T-helper 2 cell treated with Interferon-gamma antibody and Interleukin-4, amounts not matched to agents 5 μg/mL and 100 μg/mL, for 36 hours (primary cell): ENCODE data around the gene PBX1.
"Not testable (repeated sequence)": the region's sequence is repeated elsewhere in the genome, so short reads cannot be mapped to it uniquely, and the experiment has no call there.

Experiments used
- DNase-seq: peaks from one replicate; pipeline ENCODE4 v3.0.0; 2021; ENCODE audit warnings: low spot score
- H3K27ac Mint-ChIP-seq: one replicate; pipeline ENCODE4 v1.8.0; 2021; ENCODE audit warnings: mild to moderate bottlenecking, mixed read lengths
- H3K27me3 Mint-ChIP-seq: one replicate; pipeline ENCODE4 v1.8.0; 2021; ENCODE audit warnings: low read depth, mixed read lengths
- H3K36me3 Mint-ChIP-seq: one replicate; pipeline ENCODE4 v1.8.0; 2021; ENCODE audit warnings: low read depth, mixed read lengths
- H3K4me1 Mint-ChIP-seq: one replicate; pipeline ENCODE4 v1.8.0; 2021; ENCODE audit warnings: low read depth, mixed read lengths
- H3K4me3 Mint-ChIP-seq: one replicate; pipeline ENCODE4 v1.8.0; 2022; ENCODE audit warnings: mild to moderate bottlenecking, moderate library complexity, mixed read lengths
- H3K9me3 Mint-ChIP-seq: one replicate; pipeline ENCODE4 v1.8.0; 2021; ENCODE audit warnings: mixed read lengths

The PBX1 gene

DNA sequence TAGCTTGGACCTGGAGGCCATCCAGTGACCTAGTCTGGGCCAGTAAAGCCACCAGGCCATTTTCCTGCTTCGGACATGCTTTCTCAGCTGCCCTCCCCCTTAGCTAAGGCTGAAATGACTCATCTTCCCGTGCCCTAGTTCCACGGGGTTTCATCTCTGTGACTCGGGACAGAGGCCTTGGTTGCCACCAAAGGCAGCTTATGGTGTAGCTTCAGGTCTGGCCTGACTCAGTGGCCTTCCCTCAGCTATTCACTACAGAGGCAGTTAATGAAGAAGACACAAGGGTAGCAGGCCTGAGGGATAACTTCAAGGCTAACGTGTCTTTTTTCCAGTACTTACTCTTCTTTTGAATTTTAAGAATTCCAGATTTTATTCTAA is 82.4 kb downstream of the PBX1 start:
- H3K9me3 Mint-ChIP-seq, result no peaks in the 10 kb centered on the region
- no peaks in the 10 kb centered on the region for H3K36me3 Mint-ChIP-seq
- no peaks in the 10 kb centered on the region for H3K27me3 Mint-ChIP-seq
- no peak overlapping the region for H3K4me3 Mint-ChIP-seq
- H3K27ac Mint-ChIP-seq, result no peak overlapping the region
- no peaks in the 10 kb centered on the region for H3K4me1 Mint-ChIP-seq
- DNase-seq, result no peak

DNA sequence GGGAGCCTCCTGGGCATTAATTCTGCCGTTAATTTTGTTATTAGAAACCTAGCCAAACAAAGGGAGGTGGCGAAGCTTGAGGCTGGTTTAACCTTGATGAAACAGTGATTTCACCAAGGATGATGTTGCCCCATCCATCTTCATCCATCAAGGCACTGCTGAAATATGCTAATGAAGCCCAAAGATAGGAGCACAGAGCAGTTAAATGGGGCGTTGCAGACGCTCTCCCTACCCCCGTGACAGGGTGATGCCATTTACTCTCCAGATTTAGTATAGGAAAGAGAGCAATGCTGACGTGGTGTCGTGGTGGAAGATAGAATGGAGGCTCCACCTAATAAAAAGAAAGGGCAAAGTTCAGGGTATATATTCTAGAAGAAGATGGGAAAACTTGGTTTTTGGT is 84.0 kb downstream of the PBX1 start:
- no peaks in the 10 kb centered on the region for H3K36me3 Mint-ChIP-seq
- no peaks in the 10 kb centered on the region for H3K4me1 Mint-ChIP-seq
- DNase-seq, result no peak
- no peak overlapping the region for H3K27ac Mint-ChIP-seq
- H3K27me3 Mint-ChIP-seq, result no peaks in the 10 kb centered on the region
- H3K9me3 Mint-ChIP-seq, result no peaks in the 10 kb centered on the region
- H3K4me3 Mint-ChIP-seq, result no peak overlapping the region

DNA sequence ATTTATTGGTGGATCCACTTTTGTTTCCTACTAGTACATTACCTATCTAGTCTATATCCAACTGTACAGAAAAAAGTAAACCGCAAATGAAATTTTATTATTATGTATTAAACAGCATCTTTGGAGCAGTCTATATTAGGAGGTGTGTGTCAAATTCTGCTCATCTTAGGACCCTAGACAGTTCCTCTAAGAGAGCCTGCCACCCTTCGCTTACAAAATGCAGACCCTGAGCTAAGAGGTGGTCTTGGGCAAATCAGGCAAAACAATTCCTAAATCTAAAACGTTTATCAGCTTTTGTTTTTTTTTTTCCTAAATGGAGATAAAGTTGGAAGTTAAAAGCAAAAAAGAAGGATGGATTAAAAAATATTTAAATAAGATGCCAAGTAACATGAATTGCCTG is 85.3 kb downstream of the PBX1 start:
- H3K36me3 Mint-ChIP-seq, result no peaks in the 10 kb centered on the region
- no peak for DNase-seq
- no peak overlapping the region for H3K27ac Mint-ChIP-seq
- H3K4me3 Mint-ChIP-seq, result no peak overlapping the region
- H3K9me3 Mint-ChIP-seq, result no peaks in the 10 kb centered on the region
- H3K27me3 Mint-ChIP-seq, result no peaks in the 10 kb centered on the region
- H3K4me1 Mint-ChIP-seq, result no peaks in the 10 kb centered on the region

DNA sequence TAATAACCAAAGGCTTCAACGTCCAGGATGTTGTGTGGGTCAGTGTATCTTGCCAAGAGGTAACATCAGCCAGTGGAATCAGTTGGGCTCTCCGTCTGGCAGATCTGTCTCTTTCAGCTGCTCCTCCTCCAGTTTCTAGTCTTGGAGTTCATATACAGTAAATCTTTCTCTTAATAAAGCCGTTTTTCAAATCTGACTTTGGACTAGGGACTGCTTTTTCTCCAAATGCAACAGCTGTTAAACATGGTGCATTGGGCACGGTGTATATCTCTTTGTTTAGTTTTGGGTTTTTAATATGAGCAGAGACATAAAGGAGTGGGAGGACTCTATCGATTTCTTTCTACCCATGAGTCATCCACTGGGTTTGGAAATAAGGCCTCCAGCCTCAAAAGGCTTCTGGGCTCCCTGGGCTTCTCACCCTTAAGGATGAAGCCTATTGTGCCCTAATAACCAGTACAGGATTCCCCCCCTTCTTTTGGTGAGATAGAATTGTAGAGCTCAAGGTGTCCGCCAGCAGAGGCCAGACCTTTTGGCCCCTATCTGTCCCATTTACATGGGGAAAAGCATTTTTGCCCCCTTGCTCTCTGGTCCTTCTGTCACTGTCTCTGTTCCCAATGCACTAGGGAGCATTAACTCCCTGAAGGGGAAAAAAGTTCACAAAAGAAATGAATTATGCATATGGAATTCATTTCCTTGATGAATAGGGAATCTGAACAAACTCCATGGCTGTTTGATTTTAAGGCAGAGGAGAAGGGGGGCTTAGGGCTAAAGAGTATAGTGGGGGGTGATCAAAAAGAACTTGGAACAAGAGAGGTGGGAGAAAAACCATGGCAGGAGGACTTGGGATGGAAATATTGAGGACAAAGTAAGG is 86.0 kb downstream of the PBX1 start:
- Mint-ChIP-seq H3K27ac (no peak overlapping the region), H3K4me1 (no peaks in the 10 kb centered on the region), H3K27me3 (no peaks in the 10 kb centered on the region), H3K9me3 (no peaks in the 10 kb centered on the region), H3K4me3 (no peak overlapping the region), H3K36me3 (no peaks in the 10 kb centered on the region)
- DNase-seq, result no peak

DNA sequence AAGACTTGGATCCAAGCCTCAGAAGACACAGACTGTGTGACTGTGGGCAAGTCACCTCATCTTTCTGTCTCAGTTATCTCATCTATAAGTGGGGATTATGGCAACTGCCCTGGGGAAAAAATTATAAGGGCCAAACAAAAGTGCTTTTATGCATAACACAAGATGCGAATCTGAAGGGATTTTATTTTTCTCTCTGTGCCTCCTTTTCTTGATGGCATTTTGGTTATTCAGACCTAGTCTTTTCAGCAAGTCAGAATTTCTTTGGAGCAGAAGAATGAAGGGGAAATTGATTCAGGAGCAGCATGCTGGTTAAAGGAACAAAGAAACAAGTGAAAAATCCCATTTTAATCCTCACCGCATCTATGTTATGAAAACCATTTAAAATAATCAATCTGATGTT is 86.9 kb downstream of the PBX1 start:
- no peaks in the 10 kb centered on the region for H3K4me1 Mint-ChIP-seq
- H3K9me3 Mint-ChIP-seq, result no peaks in the 10 kb centered on the region
- no peaks in the 10 kb centered on the region for H3K27me3 Mint-ChIP-seq
- no peak for DNase-seq
- no peak overlapping the region for H3K4me3 Mint-ChIP-seq
- no peak overlapping the region for H3K27ac Mint-ChIP-seq
- no peaks in the 10 kb centered on the region for H3K36me3 Mint-ChIP-seq

DNA sequence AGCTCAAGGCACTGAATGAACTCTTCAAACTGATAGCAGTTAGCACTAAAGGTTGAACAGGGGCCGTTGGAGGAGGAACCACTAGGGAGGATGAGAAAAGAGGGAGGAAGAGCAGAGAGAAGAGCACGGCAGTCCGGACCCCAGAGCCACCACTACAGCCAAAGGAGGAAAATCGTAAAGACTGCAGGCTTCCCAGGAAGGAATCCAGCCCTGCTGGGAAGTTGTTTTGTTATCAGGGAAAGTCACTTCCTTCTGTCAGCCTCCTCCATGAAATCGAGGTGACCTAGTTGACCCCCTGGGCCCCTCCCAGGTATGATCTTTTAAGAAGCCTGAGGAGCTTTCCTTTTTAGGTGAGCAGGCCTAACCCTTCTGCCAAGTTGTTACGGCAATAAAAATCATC is 88.2 kb downstream of the PBX1 start:
- Mint-ChIP-seq H3K4me3 (no peak overlapping the region), H3K27ac (no peak overlapping the region), H3K4me1 (peaks cover 2% of the 10 kb centered on the region), H3K36me3 (no peaks in the 10 kb centered on the region), H3K9me3 (no peaks in the 10 kb centered on the region), H3K27me3 (no peaks in the 10 kb centered on the region)
- no peak for DNase-seq

DNA sequence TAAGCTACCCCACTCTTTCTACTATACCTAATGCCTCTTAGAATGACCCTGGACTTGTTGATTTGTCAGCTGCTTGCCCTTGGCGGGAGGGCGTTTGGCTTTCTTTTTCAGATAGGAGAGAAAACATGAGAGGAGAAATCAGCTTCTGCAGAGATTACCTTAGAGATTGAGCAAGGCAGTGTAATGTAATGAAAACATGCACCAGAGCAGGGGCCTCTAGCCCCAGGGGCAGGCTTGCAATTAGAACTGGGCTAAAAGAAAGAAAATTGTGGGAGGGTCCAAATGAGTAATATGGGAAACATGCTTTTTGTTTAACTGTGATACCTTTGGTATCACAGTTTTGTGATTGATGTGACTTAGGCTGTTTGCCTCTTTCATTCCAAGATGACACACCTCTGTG is 89.7 kb downstream of the PBX1 start:
- H3K27ac Mint-ChIP-seq, result no peak overlapping the region
- H3K4me3 Mint-ChIP-seq, result no peak overlapping the region
- peaks cover 2% of the 10 kb centered on the region for H3K4me1 Mint-ChIP-seq
- no peaks in the 10 kb centered on the region for H3K27me3 Mint-ChIP-seq
- DNase-seq, result no peak
- H3K36me3 Mint-ChIP-seq, result no peaks in the 10 kb centered on the region
- no peaks in the 10 kb centered on the region for H3K9me3 Mint-ChIP-seq

DNA sequence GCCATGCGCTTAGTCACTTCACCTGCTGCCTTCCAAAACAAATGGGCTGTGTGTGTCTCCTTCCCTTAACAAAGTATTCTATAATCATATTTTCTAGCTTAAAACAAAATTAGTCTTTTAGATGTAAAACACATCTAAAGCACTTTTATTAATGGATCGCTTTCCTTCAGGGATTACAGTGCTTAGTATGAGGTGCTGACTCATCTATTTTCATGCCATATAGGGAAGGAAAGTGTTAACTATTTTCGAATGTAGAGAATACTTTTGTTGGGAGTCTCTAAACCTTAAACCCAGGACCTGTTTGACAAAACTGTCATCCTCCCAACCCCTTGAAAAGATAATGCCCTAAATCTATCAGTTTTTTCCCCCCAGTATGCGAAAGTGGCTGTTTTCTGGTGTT is 90.2 kb downstream of the PBX1 start:
- Mint-ChIP-seq H3K27ac (no peak overlapping the region), H3K9me3 (no peaks in the 10 kb centered on the region), H3K27me3 (no peaks in the 10 kb centered on the region), H3K36me3 (no peaks in the 10 kb centered on the region), H3K4me3 (no peak overlapping the region), H3K4me1 (peaks cover 2% of the 10 kb centered on the region)
- DNase-seq, result no peak

DNA sequence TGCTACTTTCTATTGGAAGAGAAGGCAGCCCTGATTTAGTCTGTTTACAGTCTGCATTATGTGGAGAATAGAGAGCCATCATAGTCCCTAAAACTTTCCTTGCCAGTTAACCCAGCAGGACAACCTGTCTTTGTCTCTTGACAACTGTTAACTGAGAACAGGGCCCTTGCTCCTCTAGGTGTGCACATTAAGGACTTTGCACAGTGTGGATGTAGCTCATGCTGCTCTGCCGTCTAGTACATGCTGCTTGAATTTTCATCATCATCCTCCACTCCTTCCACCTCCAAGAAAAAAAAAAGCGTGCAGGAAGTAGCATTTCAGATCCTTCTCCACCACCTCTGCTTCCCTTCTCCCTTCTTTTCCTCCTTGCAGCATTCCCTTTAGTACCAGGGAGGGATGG is 91.5 kb downstream of the PBX1 start:
- H3K4me3 Mint-ChIP-seq, result no peak overlapping the region
- H3K27me3 Mint-ChIP-seq, result no peaks in the 10 kb centered on the region
- no peaks in the 10 kb centered on the region for H3K9me3 Mint-ChIP-seq
- H3K36me3 Mint-ChIP-seq, result no peaks in the 10 kb centered on the region
- DNase-seq, result no peak
- peaks cover 2% of the 10 kb centered on the region for H3K4me1 Mint-ChIP-seq
- no peak overlapping the region for H3K27ac Mint-ChIP-seq

DNA sequence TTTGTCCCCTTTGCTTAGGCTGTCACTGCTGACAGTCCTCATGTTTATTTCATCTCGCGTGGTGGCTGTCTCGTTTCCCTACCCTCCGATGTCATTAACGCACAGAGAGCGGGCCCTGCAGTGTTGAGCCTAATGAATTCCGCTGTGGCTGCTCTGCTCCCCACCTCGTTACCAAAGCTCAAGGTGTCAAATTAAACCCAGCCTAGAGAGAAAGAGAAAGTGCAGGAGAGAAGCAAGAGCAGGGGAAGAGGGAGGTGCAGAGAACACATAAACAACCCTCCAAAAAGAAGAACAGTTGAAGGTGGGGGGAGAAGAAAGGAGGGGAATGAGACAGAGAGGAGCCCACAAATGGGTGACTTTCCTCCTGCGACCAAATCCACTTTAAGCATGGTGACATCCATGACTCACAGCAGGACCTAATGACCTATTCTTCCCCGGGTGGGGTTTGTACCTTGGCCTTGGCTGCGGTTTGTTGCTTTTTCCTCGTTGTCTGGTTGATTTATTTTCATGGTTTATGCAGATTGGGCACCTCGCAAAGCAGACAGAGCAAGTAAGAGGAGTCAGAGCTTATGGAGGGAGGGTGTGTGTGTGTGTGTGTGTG is 92.5 kb downstream of the PBX1 start:
- Mint-ChIP-seq H3K9me3 (no peaks in the 10 kb centered on the region), H3K4me3 (peak overlapping the region; percentile 37), H3K27ac (no peak overlapping the region), H3K27me3 (no peaks in the 10 kb centered on the region), H3K36me3 (no peaks in the 10 kb centered on the region), H3K4me1 (peaks cover 2% of the 10 kb centered on the region)
- DNase-seq, result no peak

DNA sequence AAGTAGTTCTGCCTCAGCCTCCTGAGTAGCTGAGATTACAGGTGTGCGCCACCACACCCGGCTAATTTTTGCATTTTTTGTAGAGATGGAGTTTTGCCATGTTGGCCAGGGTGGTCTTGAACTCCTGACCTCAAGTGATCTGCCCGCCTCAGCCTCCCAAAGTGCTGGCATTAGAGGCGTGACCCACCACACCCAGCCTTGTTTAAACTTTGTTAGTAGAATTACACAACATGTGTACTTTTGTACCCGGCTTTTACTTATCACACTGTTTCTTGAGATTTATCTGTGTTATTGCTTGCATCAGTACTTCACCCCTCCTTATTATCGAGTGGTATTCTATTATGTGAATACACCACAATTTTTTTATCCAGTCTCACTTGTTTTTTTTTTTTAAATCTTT is 94.0 kb downstream of the PBX1 start:
- DNase-seq, H3K4me3 Mint-ChIP-seq, H3K27me3 Mint-ChIP-seq, H3K27ac Mint-ChIP-seq, H3K36me3 Mint-ChIP-seq, H3K9me3 Mint-ChIP-seq, H3K4me1 Mint-ChIP-seq: not testable (repeated sequence)

DNA sequence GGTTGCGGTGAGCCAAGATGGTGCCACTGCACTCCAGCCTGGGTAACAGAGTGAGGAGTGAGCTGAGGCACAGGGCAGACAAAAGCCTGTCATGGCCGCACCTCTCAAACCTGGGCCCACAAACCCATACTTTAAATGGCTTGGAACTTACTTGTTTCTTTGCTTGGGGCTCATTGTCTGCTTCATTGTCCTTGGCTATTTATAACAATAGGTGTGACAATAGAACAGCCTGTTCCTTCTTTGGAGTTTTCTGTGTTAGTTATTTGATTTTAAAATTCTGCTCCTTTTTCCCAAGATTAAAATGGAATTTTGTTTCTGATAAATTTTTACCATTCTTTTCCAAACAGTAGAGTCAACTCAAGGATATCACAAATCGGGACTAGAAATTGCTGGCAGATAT is 94.7 kb downstream of the PBX1 start:
- H3K4me1 Mint-ChIP-seq, result peaks cover 2% of the 10 kb centered on the region
- no peak overlapping the region for H3K27ac Mint-ChIP-seq
- H3K27me3 Mint-ChIP-seq, result no peaks in the 10 kb centered on the region
- no peak for DNase-seq
- H3K36me3 Mint-ChIP-seq, result no peaks in the 10 kb centered on the region
- no peaks in the 10 kb centered on the region for H3K9me3 Mint-ChIP-seq
- H3K4me3 Mint-ChIP-seq, result no peak overlapping the region

DNA sequence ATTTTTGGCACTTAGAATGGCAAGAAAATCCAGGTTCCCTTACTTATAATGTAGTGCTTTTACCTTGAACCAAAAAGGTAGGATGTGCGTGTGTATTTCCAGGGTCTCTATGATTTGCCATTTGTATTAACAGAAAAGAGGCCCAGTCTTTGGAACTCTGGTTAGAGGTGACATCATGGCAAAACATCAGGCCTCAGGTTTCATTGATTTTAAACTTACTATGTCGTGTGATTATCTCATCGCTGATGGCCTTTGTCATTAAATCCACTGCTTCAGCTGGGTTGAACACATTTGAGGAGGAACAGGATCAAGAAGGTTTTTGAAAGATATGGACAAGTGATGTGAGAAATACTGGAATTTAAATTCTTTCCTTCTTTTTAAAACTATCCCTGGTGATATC is 95.2 kb downstream of the PBX1 start:
- Mint-ChIP-seq H3K27ac (no peak overlapping the region), H3K4me1 (peaks cover 2% of the 10 kb centered on the region), H3K36me3 (no peaks in the 10 kb centered on the region), H3K27me3 (no peaks in the 10 kb centered on the region), H3K4me3 (no peak overlapping the region), H3K9me3 (no peaks in the 10 kb centered on the region)
- no peak for DNase-seq

DNA sequence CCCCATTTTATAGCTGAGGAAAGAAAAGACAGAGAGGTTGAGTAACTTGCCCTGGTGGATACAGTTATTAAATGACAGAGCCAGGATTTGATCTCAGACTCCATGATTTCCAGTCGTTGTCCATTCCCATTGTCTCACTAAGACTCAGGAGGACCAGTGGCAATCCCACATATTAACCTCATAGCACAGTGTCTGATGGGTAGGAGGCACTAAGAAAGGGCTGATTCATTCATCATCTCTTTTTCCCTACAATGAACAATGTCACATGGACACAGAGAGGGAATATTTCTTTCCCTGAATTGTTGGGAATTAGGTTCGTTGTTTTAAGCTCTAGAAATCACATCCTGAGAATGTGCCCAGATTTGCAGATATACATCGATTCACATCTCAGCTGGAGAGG is 99.9 kb downstream of the PBX1 start:
- H3K4me1 Mint-ChIP-seq, result peaks cover 16% of the 10 kb centered on the region
- no peak overlapping the region for H3K4me3 Mint-ChIP-seq
- H3K27me3 Mint-ChIP-seq, result no peaks in the 10 kb centered on the region
- peaks cover 5% of the 10 kb centered on the region for H3K9me3 Mint-ChIP-seq
- H3K27ac Mint-ChIP-seq, result no peak overlapping the region
- H3K36me3 Mint-ChIP-seq, result no peaks in the 10 kb centered on the region
- DNase-seq, result no peak
